H1 (cell line): ENCODE data around the gene OR6M1. TPM values are rescaled to one million over a fixed set of nuclear protein-coding genes. Genes with fewer than 3 reads are reported as not detected.

Source experiments
- CTCF ChIA-PET: fragments of 300-600 bp; sonication (Branson Sonifier 250); formaldehyde crosslinking; loops from one replicate; lab custom pipeline; 2021; ENCODE audit not compliant: partially characterized antibody; lab: Charles Lee
- POLR2A ChIA-PET: fragments of 300-600 bp; sonication (Branson Sonifier 250); formaldehyde crosslinking; loops from one replicate; lab custom pipeline; 2021; ENCODE audit warnings: inconsistent platforms; ENCODE audit not compliant: partially characterized antibody; lab: Charles Lee
- DNase-seq, 2 experiments: peaks; one replicate each; pipeline versions ENCODE4 v3.0.0 to v3.0.0-alpha.2; 2010 to 2022; ENCODE audit warnings: low spot score in 2 of 2, low read depth in 1 of 2, mixed read lengths in 1 of 2
- FAIRE-seq: peaks from 2 replicates; lab custom pipeline; 2011; peaks lifted over from hg19 to GRCh38; lab: Jason Lieb, UNC
- H2AFZ ChIP-seq: 2 replicates; pipeline ENCODE4 v1.8.1; 2012; ENCODE audit warnings: low read length, inconsistent platforms
- H2AK5ac ChIP-seq: 2 replicates; pipeline ENCODE4 v1.6.1; 2013; ENCODE audit warnings: low read depth, low read length
- H2BK120ac ChIP-seq: replicated peaks from 2 replicates; pipeline ENCODE3; 2013; ENCODE audit warnings: low read depth, low read length, inconsistent platforms
- H2BK12ac ChIP-seq: 2 replicates; pipeline ENCODE4 v1.6.1; 2013; ENCODE audit warnings: low read depth, low read length
- H2BK15ac ChIP-seq: 2 replicates; pipeline ENCODE4 v1.6.1; 2013; ENCODE audit warnings: low read length
- H2BK20ac ChIP-seq: 2 replicates; pipeline ENCODE4 v1.6.1; 2013; ENCODE audit warnings: low read length
- H2BK5ac ChIP-seq: 2 replicates; pipeline ENCODE4 v1.6.1; 2013; ENCODE audit warnings: low read depth, low read length
- H3K14ac ChIP-seq: 2 replicates; pipeline ENCODE4 v1.6.1; 2013; ENCODE audit warnings: inconsistent platforms; ENCODE audit not compliant: insufficient read length
- H3K18ac ChIP-seq: 2 replicates; pipeline ENCODE4 v1.6.1; 2013; ENCODE audit warnings: low read length; ENCODE audit errors: extremely low read depth
- H3K23ac ChIP-seq: 2 replicates; pipeline ENCODE4 v1.6.1; 2013; ENCODE audit warnings: inconsistent platforms; ENCODE audit not compliant: insufficient read length
- H3K23me2 ChIP-seq: 2 replicates; pipeline ENCODE4 v1.6.1; 2013; ENCODE audit warnings: low read depth, low read length
- H3K27ac ChIP-seq: 2 replicates; pipeline ENCODE4 v1.6.1; 2011; ENCODE audit warnings: low read depth, low read length, inconsistent platforms
- H3K27me3 ChIP-seq, 4 experiments: replicated peaks in 1 of 4; 1 replicate in 1 of 4; 2 replicates in 3 of 4; pipeline versions ENCODE4 v1.6.1 to v1.8.1; 2011 to 2013; ENCODE audit warnings: low read length in 3 of 4, mild to moderate bottlenecking in 3 of 4, inconsistent platforms in 2 of 4, mixed read lengths in 2 of 4, moderate library complexity in 1 of 4; ENCODE audit not compliant: control insufficient read depth in 3 of 4, insufficient read depth in 3 of 4; ENCODE audit errors: extremely low read depth in 1 of 4
- H3K36me3 ChIP-seq, 4 experiments: 2 replicates each; pipeline versions ENCODE4 v1.6.1 to v1.8.1; 2011 to 2013; ENCODE audit warnings: mild to moderate bottlenecking in 4 of 4, low read length in 3 of 4, moderate library complexity in 2 of 4, control low read depth in 1 of 4, inconsistent platforms in 1 of 4; ENCODE audit not compliant: insufficient read depth in 4 of 4, control insufficient read depth in 2 of 4
- H3K4ac ChIP-seq: replicated peaks from 2 replicates; pipeline ENCODE3; 2013; ENCODE audit warnings: low read length, low read depth, mixed read lengths, inconsistent platforms; ENCODE audit not compliant: insufficient read length
- H3K4me1 ChIP-seq, 4 experiments: replicated peaks in 1 of 4; 1 replicate in 1 of 4; 2 replicates in 3 of 4; pipeline versions ENCODE4 v1.6.1 to v1.8.1; 2011 to 2013; ENCODE audit warnings: low read length in 3 of 4, inconsistent platforms in 2 of 4, mixed read lengths in 1 of 4; ENCODE audit not compliant: insufficient read depth in 4 of 4, control insufficient read depth in 3 of 4
- H3K4me2 ChIP-seq, 2 experiments: 2 replicates each; pipeline versions ENCODE4 v1.6.1 to v1.8.1; 2011 to 2013; ENCODE audit warnings: low read depth in 2 of 2, low read length in 2 of 2, control low read depth in 1 of 2, inconsistent platforms in 1 of 2, mild to moderate bottlenecking in 1 of 2; ENCODE audit not compliant: insufficient read depth in 1 of 2
- H3K4me3 ChIP-seq, 4 experiments: fragments of 200-600, 300-600 bp in 1 of 4; sonication (generic), shearing (Covaris generic), sonication (Bioruptor Twin) in 1 of 4; 2 replicates each; pipeline versions ENCODE4 v1.5.1 to v1.8.1; 2011 to 2016; ENCODE audit warnings: low read length in 4 of 4, low read depth in 3 of 4, control low read depth in 2 of 4, inconsistent platforms in 2 of 4, mild to moderate bottlenecking in 2 of 4, mixed read lengths in 1 of 4, moderate library complexity in 1 of 4; ENCODE audit not compliant: insufficient read depth in 2 of 4; ENCODE audit errors: extremely low read depth in 1 of 4
- H3K56ac ChIP-seq: replicated peaks from 2 replicates; pipeline ENCODE3; 2013; ENCODE audit warnings: low read depth, mild to moderate bottlenecking, mixed read lengths, low read length, inconsistent platforms; ENCODE audit not compliant: insufficient read length
- H3K79me1 ChIP-seq: 2 replicates; pipeline ENCODE4 v1.6.1; 2013; ENCODE audit warnings: low read depth, low read length, control low read depth
- H3K79me2 ChIP-seq, 2 experiments: 2 replicates each; pipeline versions ENCODE4 v1.6.1 to v1.8.1; 2012 to 2013; ENCODE audit warnings: low read length in 2 of 2, mild to moderate bottlenecking in 2 of 2, inconsistent platforms in 1 of 2; ENCODE audit not compliant: insufficient read depth in 2 of 2, control insufficient read depth in 1 of 2
- H3K9ac ChIP-seq, 4 experiments: replicated peaks in 1 of 4; 1 replicate in 1 of 4; 2 replicates in 3 of 4; pipeline versions ENCODE4 v1.6.1 to v1.8.1; 2011 to 2013; ENCODE audit warnings: low read depth in 3 of 4, low read length in 3 of 4, control low read depth in 2 of 4, mild to moderate bottlenecking in 2 of 4, moderate library complexity in 2 of 4, inconsistent platforms in 1 of 4; ENCODE audit errors: extremely low read depth in 1 of 4
- H3K9me3 ChIP-seq, 2 experiments: 2 replicates each; pipeline versions ENCODE4 v1.6.1 to v1.8.1; 2012 to 2013; ENCODE audit warnings: mild to moderate bottlenecking in 2 of 2, moderate library complexity in 2 of 2, control low read depth in 1 of 2, inconsistent platforms in 1 of 2, low read depth in 1 of 2, low read length in 1 of 2, mixed read lengths in 1 of 2; ENCODE audit not compliant: insufficient read depth in 2 of 2
- H4K20me1 ChIP-seq, 2 experiments: replicated peaks in 1 of 2; 2 replicates each; pipeline versions ENCODE3 to v1.8.1; 2011 to 2013; ENCODE audit warnings: inconsistent platforms in 2 of 2, low read length in 2 of 2, mild to moderate bottlenecking in 1 of 2; ENCODE audit not compliant: insufficient read depth in 2 of 2, control insufficient read depth in 1 of 2
- H4K5ac ChIP-seq: 2 replicates; pipeline ENCODE4 v1.6.1; 2013; ENCODE audit warnings: low read length, low read depth, mixed read lengths, inconsistent platforms; ENCODE audit not compliant: insufficient read length
- H4K8ac ChIP-seq: 2 replicates; pipeline ENCODE4 v1.8.0; 2013; ENCODE audit warnings: mild to moderate bottlenecking, moderate library complexity, low read length, inconsistent platforms; ENCODE audit not compliant: insufficient read depth; ENCODE audit errors: extremely low read depth
- H4K91ac ChIP-seq: replicated peaks from 2 replicates; pipeline ENCODE3; 2013; ENCODE audit warnings: low read length, mixed read lengths, inconsistent platforms; ENCODE audit not compliant: insufficient read length
- BRCA1 ChIP-seq: IDR thresholded peaks from 2 replicates; pipeline ENCODE4 v1.6.1; 2012; ENCODE audit warnings: low read depth, low read length, improper control_type of control experiment
- GABPA ChIP-seq: IDR thresholded peaks from 2 replicates; pipeline ENCODE4 v1.6.1; 2011; ENCODE audit warnings: mild to moderate bottlenecking, low read length, moderate library complexity, borderline replicate concordance; ENCODE audit not compliant: insufficient read depth
- HDAC6 ChIP-seq: IDR thresholded peaks from one replicate; pipeline ENCODE4 v1.7.1; 2012; ENCODE audit warnings: low read depth, mild to moderate bottlenecking, inconsistent platforms, low read length, moderate library complexity
- RFX5 ChIP-seq: IDR thresholded peaks from 2 replicates; pipeline ENCODE4 v1.6.1; 2011; ENCODE audit warnings: low read depth, low read length, improper control_type of control experiment, borderline replicate concordance
- RXRA ChIP-seq: IDR thresholded peaks from 2 replicates; pipeline ENCODE4 v1.6.1; 2011; ENCODE audit warnings: low read depth, mild to moderate bottlenecking, low read length, moderate library complexity; ENCODE audit not compliant: insufficient read depth
- SIX5 ChIP-seq: IDR thresholded peaks from 2 replicates; pipeline ENCODE4 v1.6.1; 2011; ENCODE audit warnings: mild to moderate bottlenecking, low read depth, low read length
- TCF12 ChIP-seq: IDR thresholded peaks from 2 replicates; pipeline ENCODE4 v1.6.1; 2011; ENCODE audit warnings: low read depth, mild to moderate bottlenecking, low read length
- WGBS, 2 experiments: shearing (Covaris generic) in 1 of 2; methylation state at CpG; one replicate each; pipeline versions ENCODE4 v1.1.6 to v1.1.7; 2013 to 2015; ENCODE audit warnings: low lambda C conversion rate in 2 of 2, mixed read lengths in 2 of 2, inconsistent platforms in 1 of 2, low coverage in 1 of 2, missing lambda C conversion rate in 1 of 2; ENCODE audit not compliant: insufficient replicate concordance in 2 of 2, insufficient coverage in 1 of 2, insufficient read length in 1 of 2; ENCODE audit errors: extremely low coverage in 1 of 2, missing lambda C conversion rate in 1 of 2; 5-methylcytosine and 5-hydroxymethylcytosine counted together
- polyA plus RNA-seq, 7 experiments: library from polyadenylated mRNA; depleted of rRNA in 3 of 7; stranded (reverse) in 5 of 7; unstranded in 2 of 7; fragments of >200 nt in 5 of 7; fragments of 200-250 nt in 2 of 7; gene quantifications; 1 replicate in 5 of 7; 2 replicates in 1 of 7; 4 replicates in 1 of 7; pipeline versions ENCODE4 v1.2.1 to v1.2.3, GENCODE V29; 2011 to 2013; ENCODE audit warnings: missing spikeins in 2 of 7, mixed read lengths in 2 of 7
- total RNA-seq: library from RNA; stranded (reverse); fragmentation: NEBNext Ultra II Directional; extraction: Animal tissue kit (Norgen Biotek cat#: 25700); gene quantifications from 2 replicates; pipeline ENCODE4 v1.2.1, GENCODE V29; 2021
- TF ChIP-seq, protein P1 (sequence below): IDR thresholded peaks from 2 replicates; pipeline ENCODE4 v1.6.1; 2012; ENCODE audit warnings: low read length, inconsistent platforms

OR6M1 gene
- total and polyA plus RNA-seq, 2 of the 8 experiments (the other 6 are each of a cell fraction or from before 2014, with no cell fraction given): not detected

DNA sequence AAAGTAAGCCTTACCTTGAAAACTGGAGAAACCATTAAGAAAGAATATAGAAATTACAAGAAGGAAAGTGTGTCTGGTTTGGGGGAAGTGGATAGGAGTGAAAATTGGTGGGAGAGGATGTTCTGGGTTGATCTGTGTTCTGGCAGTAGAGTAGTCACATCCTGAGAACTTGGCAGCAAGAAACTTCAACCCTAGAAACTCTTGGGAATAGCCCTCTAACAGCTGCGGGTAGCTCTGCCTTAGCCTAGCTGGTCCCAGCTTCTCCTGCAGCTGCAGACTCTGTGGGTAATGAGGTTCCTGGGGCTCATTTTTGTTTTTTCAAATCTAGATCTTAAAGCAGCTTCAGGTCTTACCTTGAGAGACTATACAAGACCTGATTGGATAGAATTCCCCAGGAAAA lies 27.6 kb downstream of the OR6M1 start:
- Histone ChIP-seq H3K79me1 (no peaks in the 10 kb centered on the region), H3K36me3 (no peaks in the 10 kb centered on the region), H2AK5ac (no peak overlapping the region), H3K9ac (no peak overlapping the region), H3K79me2 (no peaks in the 10 kb centered on the region), H3K27ac (no peak overlapping the region), H2BK120ac (peak overlapping the region; percentile 94), H4K5ac (no peak overlapping the region), H4K8ac (no peak overlapping the region), H3K4me1 (peaks cover 0 to 33% (median 14%) of the 10 kb centered on the region in 4 experiments), H2BK12ac (no peak overlapping the region), H3K4me3 (no peak overlapping the region), H3K23me2 (no peaks in the 10 kb centered on the region; the same call in 1 of the 2 replicates), H2BK5ac (peak overlapping the region; percentile 40; the same call in 1 of the 2 replicates), H3K18ac (no peak overlapping the region), H3K23ac (no peak overlapping the region), H4K91ac (peak overlapping the region; percentile 93), H3K14ac (no peak overlapping the region), H2BK15ac (no peak overlapping the region), H3K4ac (no peak overlapping the region), H3K27me3 (no peaks in the 10 kb centered on the region), H2BK20ac (no peak overlapping the region; the same call in 1 of the 2 replicates), H2AFZ (no peak overlapping the region), H3K56ac (peak overlapping the region; percentile 79), H4K20me1 (no peaks in the 10 kb centered on the region), H3K9me3 (no peaks in the 10 kb centered on the region; a peak in 1 of 4 replicates), H3K4me2 (no peak overlapping the region)
- FAIRE-seq (no peak), DNase-seq (no peak)
- WGBS, 2 experiments: 86% methylated on average over 1 of the region's 1 CpG; no CpG with 5 or more reads in 1 of the 2 experiments
- POLR2A ChIA-PET: no interaction called here
- TF ChIP-seq GABPA (no peak), BRCA1 (no peak), RXRA (no peak), RFX5 (no peak), SIX5 (no peak), HDAC6 (no peak), TCF12 (no peak)
- TF ChIP-seq, protein P1, sequence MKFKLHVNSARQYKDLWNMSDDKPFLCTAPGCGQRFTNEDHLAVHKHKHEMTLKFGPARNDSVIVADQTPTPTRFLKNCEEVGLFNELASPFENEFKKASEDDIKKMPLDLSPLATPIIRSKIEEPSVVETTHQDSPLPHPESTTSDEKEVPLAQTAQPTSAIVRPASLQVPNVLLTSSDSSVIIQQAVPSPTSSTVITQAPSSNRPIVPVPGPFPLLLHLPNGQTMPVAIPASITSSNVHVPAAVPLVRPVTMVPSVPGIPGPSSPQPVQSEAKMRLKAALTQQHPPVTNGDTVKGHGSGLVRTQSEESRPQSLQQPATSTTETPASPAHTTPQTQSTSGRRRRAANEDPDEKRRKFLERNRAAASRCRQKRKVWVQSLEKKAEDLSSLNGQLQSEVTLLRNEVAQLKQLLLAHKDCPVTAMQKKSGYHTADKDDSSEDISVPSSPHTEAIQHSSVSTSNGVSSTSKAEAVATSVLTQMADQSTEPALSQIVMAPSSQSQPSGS: no peak
- CTCF ChIA-PET: interaction anchor here (0.7 kb wide), 1 partner anchor 426 kb away, joined by 4 read pairs; no protein-coding TSS in a partner anchor
